Kidney epithelial cell (primary cell): ENCODE results near the gene EPM2AIP1. TPM values are rescaled to one million over a fixed set of nuclear protein-coding genes. Genes with fewer than 3 reads are reported as not detected.

Experiments used
- DNase-seq: peaks from one replicate; pipeline ENCODE4 v3.0.0-alpha.2; 2010; ENCODE audit warnings: low read depth
- H3K27me3 ChIP-seq: 2 replicates; pipeline ENCODE4 v1.6.0; 2011; ENCODE audit warnings: low read length; ENCODE audit not compliant: control insufficient read depth, insufficient read depth
- H3K36me3 ChIP-seq: 2 replicates; pipeline ENCODE4 v1.5.1; 2011; ENCODE audit warnings: low read length; ENCODE audit not compliant: control insufficient read depth, insufficient read depth
- H3K4me3 ChIP-seq: 2 replicates; pipeline ENCODE4 v1.5.1; 2011; ENCODE audit warnings: low read depth, mild to moderate bottlenecking, control low read depth, low read length
- total RNA-seq: library from RNA; depleted of rRNA; stranded (reverse); fragments of >200 nt; gene quantifications from 2 replicates; pipeline ENCODE4 v1.2.3, GENCODE V29; 2015
- TF ChIP-seq, protein P1 (sequence below): IDR thresholded peaks from 2 replicates; pipeline ENCODE4 v1.5.1; 2011; ENCODE audit warnings: mild to moderate bottlenecking, moderate library complexity, low read length, control low read depth, inconsistent platforms; ENCODE audit not compliant: insufficient read depth, poor library complexity, severe bottlenecking

Gene EPM2AIP1
- total RNA-seq, 1 donor from 2014 or later, result 5.7 TPM

DNA sequence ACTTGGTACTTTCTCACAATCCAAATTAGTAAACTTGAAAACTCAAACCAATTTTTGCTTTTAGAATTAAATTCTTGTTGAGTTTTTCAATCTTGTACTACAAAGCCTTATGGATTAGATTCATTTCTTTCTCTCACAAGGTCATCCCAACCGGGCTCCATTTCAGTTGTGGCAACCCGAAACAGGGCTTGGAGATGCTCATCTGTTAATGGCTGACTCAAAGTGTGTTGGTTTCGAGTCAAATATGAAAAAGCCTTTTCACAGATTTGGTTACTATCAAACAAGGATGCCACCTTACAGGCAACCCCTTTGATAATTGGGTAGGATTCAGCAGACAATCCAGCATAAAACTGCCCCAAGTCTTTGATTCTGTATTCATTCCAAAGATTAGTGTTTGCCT lies 1.8 kb downstream of the EPM2AIP1 start:
- H3K27me3 ChIP-seq, result no peaks in the 10 kb centered on the region
- peak overlapping the region; percentile 56 for H3K4me3 ChIP-seq
- H3K36me3 ChIP-seq, result peaks cover 2% of the 10 kb centered on the region
- no peak for DNase-seq
- TF ChIP-seq, protein P1, sequence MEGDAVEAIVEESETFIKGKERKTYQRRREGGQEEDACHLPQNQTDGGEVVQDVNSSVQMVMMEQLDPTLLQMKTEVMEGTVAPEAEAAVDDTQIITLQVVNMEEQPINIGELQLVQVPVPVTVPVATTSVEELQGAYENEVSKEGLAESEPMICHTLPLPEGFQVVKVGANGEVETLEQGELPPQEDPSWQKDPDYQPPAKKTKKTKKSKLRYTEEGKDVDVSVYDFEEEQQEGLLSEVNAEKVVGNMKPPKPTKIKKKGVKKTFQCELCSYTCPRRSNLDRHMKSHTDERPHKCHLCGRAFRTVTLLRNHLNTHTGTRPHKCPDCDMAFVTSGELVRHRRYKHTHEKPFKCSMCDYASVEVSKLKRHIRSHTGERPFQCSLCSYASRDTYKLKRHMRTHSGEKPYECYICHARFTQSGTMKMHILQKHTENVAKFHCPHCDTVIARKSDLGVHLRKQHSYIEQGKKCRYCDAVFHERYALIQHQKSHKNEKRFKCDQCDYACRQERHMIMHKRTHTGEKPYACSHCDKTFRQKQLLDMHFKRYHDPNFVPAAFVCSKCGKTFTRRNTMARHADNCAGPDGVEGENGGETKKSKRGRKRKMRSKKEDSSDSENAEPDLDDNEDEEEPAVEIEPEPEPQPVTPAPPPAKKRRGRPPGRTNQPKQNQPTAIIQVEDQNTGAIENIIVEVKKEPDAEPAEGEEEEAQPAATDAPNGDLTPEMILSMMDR, result no peak

DNA sequence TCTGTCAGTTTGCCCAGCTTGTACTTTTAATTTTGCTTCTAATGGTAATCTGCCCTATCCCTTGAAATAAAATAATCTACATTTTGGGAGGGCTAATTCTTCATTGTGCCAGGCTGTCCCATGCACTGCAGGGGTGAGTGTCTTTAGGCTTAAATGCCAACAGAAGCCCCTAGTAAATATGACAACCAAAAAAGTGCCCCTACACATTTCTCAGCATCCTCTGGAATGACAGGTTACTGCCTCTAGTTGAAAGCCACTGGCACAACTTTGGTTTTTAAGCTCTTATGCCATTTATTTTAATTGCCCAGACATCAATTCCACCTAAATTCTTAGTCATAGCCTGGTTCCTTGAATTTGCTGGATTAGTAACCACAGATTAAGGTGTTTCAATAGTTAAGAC lies 3.4 kb downstream of the EPM2AIP1 start:
- Histone ChIP-seq H3K4me3 (no peak overlapping the region), H3K27me3 (no peaks in the 10 kb centered on the region), H3K36me3 (peaks cover 2% of the 10 kb centered on the region)
- DNase-seq, result no peak
- TF ChIP-seq, protein P1, result no peak

DNA sequence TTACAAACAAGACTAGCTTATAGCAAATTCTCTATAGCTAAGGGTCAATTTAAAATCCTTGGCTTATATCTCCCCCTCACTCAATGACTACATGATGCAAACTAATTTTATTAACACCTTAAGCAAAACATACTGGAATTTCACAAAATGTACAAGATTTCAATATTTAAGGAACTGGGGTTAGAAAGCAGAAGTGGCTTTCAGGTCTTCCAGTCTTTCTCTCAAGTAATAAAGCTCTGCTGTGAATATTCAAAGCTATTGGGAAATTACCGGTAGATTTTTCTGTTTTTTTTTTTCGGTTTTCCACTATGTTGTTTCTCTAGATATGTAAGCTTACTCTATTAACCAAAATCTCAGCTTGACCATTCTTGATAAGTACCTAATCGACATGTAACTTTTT lies 3.9 kb downstream of the EPM2AIP1 start:
- Histone ChIP-seq H3K36me3 (peaks cover 2% of the 10 kb centered on the region), H3K4me3 (no peak overlapping the region), H3K27me3 (no peaks in the 10 kb centered on the region)
- DNase-seq, result no peak
- TF ChIP-seq, protein P1, result no peak

DNA sequence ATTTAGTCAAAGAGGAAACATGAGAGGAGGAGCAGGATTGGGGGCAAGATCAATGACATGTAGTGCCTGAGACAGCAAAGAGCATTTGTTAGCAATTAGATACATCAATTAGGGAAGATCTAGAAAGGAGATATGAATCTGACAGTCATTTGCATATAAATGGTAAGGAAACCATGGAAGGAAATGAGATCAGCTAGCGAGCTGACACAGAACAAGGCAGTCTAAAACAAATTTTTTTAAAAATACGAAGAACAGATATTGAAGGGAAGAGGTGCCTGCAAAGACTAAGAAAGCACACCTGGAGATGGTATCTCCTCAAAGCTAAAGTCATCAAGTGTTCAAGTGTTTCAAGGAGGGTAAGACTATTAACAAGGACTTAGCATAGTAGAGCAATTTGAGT lies 4.6 kb downstream of the EPM2AIP1 start:
- peaks cover 2% of the 10 kb centered on the region for H3K36me3 ChIP-seq
- TF ChIP-seq, protein P1, result no peak
- H3K4me3 ChIP-seq, result no peak overlapping the region
- H3K27me3 ChIP-seq, result no peaks in the 10 kb centered on the region
- DNase-seq, result no peak

DNA sequence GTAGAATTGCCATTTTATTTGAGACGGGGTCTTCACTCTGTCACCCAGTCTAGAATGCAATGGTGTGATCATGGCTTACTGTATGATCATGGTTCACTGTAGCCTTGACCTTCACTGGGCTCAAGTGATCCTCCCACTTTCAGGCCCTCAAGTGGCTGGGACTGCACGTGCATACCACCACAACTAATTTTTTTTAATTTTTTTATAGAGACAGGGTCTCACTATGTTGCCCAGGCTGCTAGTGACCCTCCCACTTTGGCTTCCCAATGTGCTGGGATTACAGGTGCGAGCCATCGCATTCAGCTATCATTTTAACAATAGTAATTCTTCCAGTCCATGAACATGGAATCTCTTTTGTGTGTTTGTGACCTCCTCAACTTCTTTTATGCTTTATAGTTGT lies 11.9 kb downstream of the EPM2AIP1 start:
- Histone ChIP-seq H3K4me3 (no peak overlapping the region), H3K36me3 (no peaks in the 10 kb centered on the region), H3K27me3 (no peaks in the 10 kb centered on the region)
- TF ChIP-seq, protein P1, result no peak
- no peak for DNase-seq

DNA sequence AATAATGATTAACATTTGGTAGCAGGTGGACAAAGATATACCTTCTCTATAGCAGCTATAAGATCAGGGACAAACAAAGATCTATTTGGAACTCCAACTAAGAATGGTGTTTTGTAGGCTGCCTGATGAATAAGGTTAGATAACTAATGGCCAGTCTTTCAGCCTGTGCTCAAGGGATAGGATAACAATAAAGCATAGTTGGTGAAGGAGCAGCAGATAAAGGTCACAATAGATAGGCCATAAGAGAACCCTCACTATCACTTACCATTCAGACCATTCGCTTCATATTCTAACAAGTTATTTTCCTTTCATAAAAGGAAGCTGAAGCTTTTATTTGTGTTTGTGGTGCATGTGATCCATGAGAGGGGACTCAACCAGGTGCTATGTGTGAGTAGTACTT lies 19.8 kb downstream of the EPM2AIP1 start:
- Histone ChIP-seq H3K36me3 (no peaks in the 10 kb centered on the region), H3K27me3 (no peaks in the 10 kb centered on the region), H3K4me3 (no peak overlapping the region)
- DNase-seq, result no peak
- TF ChIP-seq, protein P1, result no peak
